Measurements from ENCODE around the gene ARL4D.

DNA sequence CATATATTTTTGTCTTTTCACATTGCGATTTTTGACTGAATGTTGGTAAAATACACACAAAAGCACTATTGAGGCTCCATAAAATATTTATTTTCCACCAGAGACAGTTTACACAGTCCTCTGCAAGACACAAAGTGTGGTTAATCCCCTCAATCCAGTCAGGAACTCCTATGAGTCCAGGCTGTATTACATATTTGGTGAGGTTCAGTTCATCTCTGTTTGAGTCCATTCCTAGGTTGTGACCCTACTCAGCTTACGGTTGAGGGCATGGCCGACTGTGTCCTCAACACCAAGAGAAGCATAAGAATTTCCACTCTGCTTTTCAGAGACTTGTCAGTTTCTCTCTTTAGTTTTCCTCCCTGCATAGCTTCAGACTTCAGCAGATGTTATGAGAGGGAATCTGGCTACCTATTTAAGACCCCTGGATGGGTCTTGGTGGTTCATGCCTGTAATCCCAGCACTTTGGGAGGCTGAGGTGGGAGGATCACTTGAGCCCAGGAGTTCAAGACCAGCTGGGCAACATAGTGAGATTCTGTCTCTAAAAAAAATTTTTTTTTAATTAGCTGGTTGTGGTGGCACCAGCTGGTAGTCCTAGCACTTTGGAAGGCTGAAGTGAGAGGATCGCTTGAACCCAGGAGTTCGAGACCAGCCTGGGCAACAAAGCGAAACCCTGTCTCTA is 25.1 kb downstream of the ARL4D start:
- TF ChIP-seq, protein P1, sequence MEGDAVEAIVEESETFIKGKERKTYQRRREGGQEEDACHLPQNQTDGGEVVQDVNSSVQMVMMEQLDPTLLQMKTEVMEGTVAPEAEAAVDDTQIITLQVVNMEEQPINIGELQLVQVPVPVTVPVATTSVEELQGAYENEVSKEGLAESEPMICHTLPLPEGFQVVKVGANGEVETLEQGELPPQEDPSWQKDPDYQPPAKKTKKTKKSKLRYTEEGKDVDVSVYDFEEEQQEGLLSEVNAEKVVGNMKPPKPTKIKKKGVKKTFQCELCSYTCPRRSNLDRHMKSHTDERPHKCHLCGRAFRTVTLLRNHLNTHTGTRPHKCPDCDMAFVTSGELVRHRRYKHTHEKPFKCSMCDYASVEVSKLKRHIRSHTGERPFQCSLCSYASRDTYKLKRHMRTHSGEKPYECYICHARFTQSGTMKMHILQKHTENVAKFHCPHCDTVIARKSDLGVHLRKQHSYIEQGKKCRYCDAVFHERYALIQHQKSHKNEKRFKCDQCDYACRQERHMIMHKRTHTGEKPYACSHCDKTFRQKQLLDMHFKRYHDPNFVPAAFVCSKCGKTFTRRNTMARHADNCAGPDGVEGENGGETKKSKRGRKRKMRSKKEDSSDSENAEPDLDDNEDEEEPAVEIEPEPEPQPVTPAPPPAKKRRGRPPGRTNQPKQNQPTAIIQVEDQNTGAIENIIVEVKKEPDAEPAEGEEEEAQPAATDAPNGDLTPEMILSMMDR (conservative IDR thresholded peaks at IDR 0.05): no peak
- no peak for TF ChIP-seq EZH2 (IDR thresholded peaks at IDR 0.05; ENCODE audit: low read depth)
